HG02678 (cell line): ENCODE measurements around the gene SETD5.
"Not testable (repeated sequence)": the region's sequence is repeated elsewhere in the genome, so short reads cannot be mapped to it uniquely, and the experiment has no call there.

Source experiments
- ATAC-seq: cut with Tn5 transposase; IDR thresholded peaks from one replicate; pipeline ENCODE4 v1.9.1; 2021; ENCODE audit warnings: mild to moderate bottlenecking, moderate library complexity; ENCODE audit not compliant: unreplicated experiment

Gene SETD5

GRCh38 chr3:9448643-9449042 lies 51.2 kb downstream of the SETD5 start:
- no peak for ATAC-seq

DNA sequence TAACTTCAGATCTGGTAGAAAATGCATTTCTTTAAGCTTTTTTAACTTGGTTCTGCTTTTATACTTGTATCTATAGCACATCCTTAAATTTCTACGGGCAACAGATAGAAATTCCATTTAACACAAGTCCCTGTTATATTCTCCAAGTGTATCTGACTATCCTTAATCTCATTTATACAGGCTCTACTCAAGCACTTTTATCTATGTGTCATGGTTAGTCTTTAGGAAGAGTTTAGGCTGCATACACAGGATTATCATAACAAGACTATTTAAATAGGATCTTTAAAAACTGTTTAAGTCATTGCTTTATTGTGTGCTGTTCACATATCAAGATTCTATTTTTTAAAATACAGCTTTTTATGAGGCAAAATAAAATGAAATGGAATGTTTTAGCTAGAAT lies 52.7 kb downstream of the SETD5 start:
- ATAC-seq, result no peak

- ATAC-seq, result no peak
Observed at GRCh38 chr3:9450991-9451390, 53.6 kb downstream of the SETD5 start.

DNA sequence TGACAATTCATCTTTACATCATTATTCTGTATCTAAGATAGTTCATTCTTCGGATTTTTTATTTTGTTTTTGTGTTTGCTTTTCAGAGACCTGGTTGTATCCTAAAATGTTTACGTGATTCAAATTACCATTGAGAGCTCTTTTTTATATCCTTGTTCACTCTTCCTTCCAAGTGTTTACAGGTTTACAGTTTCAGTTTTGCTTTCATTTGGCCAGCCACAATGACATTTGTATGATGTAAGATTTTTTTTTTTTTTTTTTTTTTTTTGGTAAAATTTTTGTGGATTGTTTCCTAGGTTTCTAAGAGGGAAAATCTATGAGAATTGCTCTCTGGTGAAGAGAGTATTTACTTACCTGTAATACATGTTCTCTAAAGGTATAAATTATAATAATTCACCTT lies 55.0 kb downstream of the SETD5 start:
- ATAC-seq, result no peak

DNA sequence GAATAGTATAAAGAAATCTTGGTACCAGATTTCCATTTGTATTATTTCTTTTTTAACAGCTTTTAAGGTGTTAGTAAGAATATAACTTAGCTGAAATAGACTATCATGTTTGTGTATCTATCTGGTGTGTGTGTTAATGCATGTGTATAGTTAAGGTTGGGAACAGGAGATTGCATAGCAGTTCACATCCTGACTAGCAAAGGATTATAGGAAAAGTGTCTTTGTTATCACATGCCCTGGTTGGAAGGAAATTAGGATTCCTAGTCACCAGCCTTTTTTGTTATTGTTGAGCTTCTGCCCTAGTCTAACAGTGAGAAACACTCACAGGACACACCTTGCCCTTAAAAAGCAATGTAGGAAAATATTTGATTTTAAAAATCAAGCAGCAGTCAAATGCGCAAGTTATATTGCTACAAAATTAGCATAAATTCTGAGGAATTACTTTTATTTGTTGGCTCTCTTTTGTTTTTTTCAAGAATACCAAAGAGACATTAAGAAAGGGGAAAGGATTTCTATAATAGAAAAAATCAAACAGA lies 58.2 kb downstream of the SETD5 start:
- no peak for ATAC-seq

DNA sequence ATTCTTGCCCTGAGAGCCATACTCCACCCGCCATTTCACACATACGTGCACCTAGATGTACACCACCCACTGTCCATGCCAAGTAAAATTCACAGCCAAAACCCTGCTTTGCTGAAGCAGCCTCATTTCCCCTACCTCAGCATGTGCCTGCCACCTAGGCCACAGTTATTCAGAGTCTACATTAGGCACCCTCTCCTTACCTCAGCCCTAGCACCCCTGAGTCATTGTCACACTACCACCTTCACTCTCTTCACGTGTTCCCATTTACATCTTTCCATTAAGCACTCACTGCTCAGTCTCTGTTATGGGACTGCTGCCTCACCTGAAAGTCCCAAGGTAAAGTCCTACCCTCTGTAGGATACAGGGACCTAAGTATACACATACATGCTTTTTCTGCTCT lies 70.0 kb downstream of the SETD5 start:
- ATAC-seq, result no peak

GRCh38 chr3:9468460-9468859 lies 71.0 kb downstream of the SETD5 start:
- ATAC-seq, result no peak

DNA sequence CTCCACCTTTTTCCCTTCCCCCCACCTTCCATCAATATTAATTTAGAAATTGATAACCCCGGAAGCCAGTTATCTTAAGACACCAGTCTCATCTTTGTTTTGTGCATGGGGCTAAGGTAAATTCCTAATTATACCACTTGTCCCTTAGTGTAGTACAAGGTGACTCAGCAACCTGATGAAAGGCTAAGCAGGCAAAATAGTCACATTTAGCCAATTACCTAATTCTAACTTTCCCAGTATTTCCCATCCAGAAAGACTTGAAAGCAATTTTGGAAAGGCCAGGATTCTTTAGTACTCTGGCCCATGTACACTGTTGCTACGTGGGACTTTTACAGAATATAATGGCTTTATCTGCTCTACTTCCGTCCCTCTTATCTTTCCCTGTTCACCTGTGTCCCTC lies 72.6 kb downstream of the SETD5 start:
- ATAC-seq, result no peak

GRCh38 chr3:9473496-9474065 lies 76.2 kb downstream of the SETD5 start:
- ATAC-seq, result no peak

- ATAC-seq, result no peak
Observed at GRCh38 chr3:9474482-9474881, 77.1 kb downstream of the SETD5 start.

GRCh38 chr3:9476935-9477334 lies 79.5 kb downstream of the SETD5 start:
- ATAC-seq, result no peak

- no peak for ATAC-seq
Observed at GRCh38 chr3:9480265-9480664, 82.8 kb downstream of the SETD5 start.

- ATAC-seq, result no peak
Observed at GRCh38 chr3:9485248-9485647, 87.8 kb downstream of the SETD5 start.

DNA sequence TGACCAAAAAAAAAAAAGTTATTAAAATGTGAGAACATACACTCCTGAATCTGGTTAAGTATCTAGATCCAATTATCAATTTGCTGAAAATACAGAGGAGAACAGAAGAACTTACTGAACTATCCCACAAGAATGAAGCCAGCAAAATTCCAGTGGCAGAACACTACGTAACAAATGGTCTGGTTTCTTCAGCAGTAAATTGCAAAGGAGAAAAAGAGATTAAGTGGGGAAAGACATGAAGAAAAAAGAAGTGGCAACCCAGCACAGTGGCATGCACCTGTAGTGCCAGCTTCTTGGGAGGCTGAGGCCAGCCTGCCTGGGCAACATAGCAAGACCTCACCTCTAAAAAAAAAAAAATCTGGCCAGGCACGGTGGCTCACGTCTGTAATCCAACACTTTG lies 94.1 kb downstream of the SETD5 start:
- no peak for ATAC-seq

DNA sequence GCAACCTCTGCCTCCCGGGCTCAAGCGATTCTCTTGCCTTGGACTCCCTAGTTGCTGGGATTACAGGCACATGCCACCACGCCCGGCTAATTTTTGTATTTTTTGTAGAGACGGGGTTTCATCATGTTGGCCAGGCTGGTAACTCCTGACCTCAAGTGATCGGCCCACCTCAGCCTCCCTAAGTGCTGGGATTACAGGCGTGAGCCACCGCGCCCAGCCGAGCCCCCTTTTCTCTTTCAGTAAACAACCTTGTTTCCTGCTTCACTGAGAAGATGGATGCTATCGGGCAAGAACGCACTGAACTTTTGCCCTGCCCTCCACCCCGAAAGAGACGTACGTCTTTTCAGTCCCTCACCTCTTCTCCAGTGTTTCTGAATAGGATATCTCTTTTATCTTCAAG lies 96.6 kb downstream of the SETD5 start:
- ATAC-seq, result not testable (repeated sequence)

GRCh38 chr3:9496893-9497292 lies 99.5 kb downstream of the SETD5 start:
- no peak for ATAC-seq

- no peak for ATAC-seq
Observed at GRCh38 chr3:9497821-9498565, 100.6 kb downstream of the SETD5 start.

DNA sequence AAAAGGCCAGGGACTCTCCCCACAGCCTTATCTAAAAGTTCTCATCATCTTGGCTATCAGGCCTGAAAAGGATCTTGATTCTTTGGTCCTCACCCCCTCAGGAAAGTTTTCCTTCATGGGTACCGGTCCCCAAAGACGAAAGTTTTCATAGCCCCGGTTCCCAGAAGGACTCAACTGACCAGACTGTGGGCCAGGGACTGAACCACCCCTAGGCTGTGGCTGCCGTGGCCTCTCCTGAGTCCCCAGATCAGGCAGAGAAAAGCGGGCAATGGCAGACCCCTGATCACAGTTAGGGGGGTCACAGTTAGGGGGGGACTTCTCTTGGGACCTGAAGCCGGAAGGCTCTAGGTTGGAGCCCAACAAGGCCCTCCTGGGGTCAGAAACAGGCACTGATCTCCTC lies 101.4 kb downstream of the SETD5 start:
- ATAC-seq, result no peak

DNA sequence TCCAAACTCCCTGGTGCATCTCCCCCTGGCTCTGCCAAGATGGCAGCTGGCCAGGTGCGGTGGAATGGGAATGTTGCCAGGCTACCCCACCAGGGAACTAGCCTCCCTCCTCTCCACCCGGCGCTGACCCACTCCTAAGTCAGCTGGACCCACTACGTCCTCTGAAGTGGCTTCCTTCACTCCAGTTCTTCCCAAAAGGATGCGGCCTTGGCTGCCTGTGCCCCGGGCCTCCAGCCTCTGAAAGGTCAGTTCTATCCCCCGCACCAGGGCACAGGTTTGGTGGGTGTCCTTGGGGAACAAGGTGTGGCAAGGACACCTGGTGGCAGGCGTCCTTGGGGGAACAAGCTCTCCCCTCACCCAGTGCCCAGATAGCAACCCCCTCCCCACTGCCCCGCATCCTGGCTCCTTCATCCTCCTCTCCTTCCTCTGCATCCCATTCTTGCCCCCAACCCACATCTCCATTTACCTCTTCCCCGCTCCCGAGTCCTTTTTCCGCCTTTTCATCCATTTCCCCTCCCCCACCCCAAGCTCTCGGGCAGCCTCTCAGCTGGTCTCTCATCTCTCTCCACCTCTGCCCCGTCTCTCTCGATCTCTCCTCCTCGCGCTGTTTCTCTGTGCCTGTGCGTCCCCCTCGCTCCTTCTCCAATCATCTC lies 102.2 kb downstream of the SETD5 start:
- no peak for ATAC-seq

- ATAC-seq, result peak; percentile 44
Observed at GRCh38 chr3:9500108-9501050, 103.0 kb downstream of the SETD5 start.

- ATAC-seq, result no peak
Observed at GRCh38 chr3:9501226-9501625, 103.8 kb downstream of the SETD5 start.
